NT2/D1 (cell line): ENCODE measurements around the gene SBF2.

Source experiments
- SUZ12 ChIP-seq: IDR thresholded peaks from 2 replicates; pipeline ENCODE4 v1.6.1; 2011; ENCODE audit not compliant: insufficient read length, insufficient read depth; ENCODE audit errors: extremely low read depth
- YY1 ChIP-seq: IDR thresholded peaks from 2 replicates; pipeline ENCODE4 v1.6.1; 2011; ENCODE audit not compliant: insufficient read length, insufficient read depth
- ZNF274 ChIP-seq: IDR thresholded peaks from 2 replicates; pipeline ENCODE4 v1.6.1; 2011; ENCODE audit warnings: mild to moderate bottlenecking, low read depth, low read length

- TF ChIP-seq YY1 (no peak), SUZ12 (no peak), ZNF274 (no peak)
These were observed 543.5 kb downstream of the SBF2 start for GRCh38 chr11:9750551-9750950.
